ENCODE measurements around the gene IFNL4. TPM values are rescaled to one million over a fixed set of nuclear protein-coding genes. Genes with fewer than 3 reads are reported as not detected.
A peak's percentile ranks its signal among the peaks of the same experiment; 100 is the strongest.

The IFNL4 gene
- polyA plus RNA-seq, 2 of the 4 experiments (the other 2 are of a cell fraction): not detected

DNA sequence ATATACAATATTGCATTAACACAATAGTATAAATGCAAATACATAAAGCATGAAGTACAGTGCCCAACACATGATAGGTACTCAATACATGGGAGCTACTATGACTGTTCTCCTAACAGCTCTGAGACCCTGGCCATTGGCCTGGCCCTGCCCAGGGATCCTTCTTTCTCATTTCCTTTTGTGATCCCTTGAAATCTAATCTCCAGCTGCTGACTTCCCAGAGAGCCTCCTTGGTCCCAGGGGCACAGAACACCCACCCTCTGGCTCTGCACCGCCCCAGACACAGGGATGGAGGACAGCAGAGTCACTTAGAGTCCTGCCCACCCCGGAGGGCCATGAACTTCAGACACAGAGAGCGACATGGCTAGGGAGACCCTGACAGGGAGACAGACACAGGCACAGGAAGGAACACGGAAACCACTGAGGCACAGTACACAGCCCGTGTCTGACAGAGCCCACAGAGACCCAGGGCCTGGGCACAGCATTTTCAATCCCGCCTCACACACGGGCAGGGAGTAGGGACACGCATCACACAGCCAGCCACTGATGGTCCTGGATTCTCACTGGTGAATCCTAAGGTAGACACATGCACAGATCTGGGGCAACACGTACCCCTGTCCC is 40.4 kb downstream of the IFNL4 start:
- Histone ChIP-seq H3K4me2 (no peak overlapping the region), H3K27ac (no peak overlapping the region), H3K4me3 (no peak overlapping the region), H3K9me3 (no peaks in the 10 kb centered on the region), H3K4me1 (peaks cover 6% of the 10 kb centered on the region; the same call in 1 of the 3 replicates)
- FAIRE-seq (no peak), ATAC-seq (no peak; a peak in 1 of 6 replicates), DNase-seq (ENCODE audit: low read depth in 1 of 2, low spot score in 1 of 2) (no peak)
- 76% methylated on average over 9 of the region's 9 CpGs for WGBS (ENCODE audit: missing lambda C conversion rate)
- ChIA-PET CTCF (interaction anchor here (0.6 to 7.0 kb wide), 5 partner anchors 9 to 119 kb away, joined by 3 to 44 read pairs (median 5); no protein-coding TSS in a partner anchor), POLR2A (no interaction called here)
- TF ChIP-seq ATOH8 (CRISPR knock-in tag; IDR thresholded peaks at IDR 0.05; ENCODE audit: low read depth) (no peak), BHLHE40 (IDR thresholded peaks at IDR 0.05; ENCODE audit: low read depth, low read length) (no peak), KDM1A (IDR thresholded peaks at IDR 0.05; ENCODE audit: low read depth) (no peak)

DNA sequence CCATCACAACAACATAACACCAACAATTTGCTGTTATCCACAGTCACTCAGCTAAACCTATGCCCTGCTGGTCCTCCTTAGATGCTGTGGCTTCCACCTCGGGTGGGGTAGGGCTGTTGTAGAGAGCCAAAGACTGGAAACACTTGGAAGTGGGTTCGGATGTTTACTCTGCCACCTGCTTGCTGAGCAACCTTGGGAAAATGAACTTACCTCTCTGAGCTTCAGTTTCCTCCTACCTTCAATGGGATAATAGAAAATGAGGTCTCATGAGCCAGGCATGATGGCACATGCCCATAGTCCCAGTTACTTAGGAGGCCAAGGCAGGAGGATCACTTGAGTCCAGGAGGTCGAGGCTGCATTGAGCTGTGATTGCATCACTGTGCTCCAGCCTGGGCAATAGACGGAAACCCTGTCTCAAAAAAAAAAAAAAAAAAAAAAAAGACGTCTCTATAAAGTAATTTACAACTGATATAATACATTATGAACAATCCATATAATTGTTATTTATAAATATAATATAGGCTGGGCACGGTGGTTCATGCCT is 41.3 kb downstream of the IFNL4 start:
- 38% methylated on average over 6 of the region's 6 CpGs for WGBS (ENCODE audit: missing lambda C conversion rate)
- TF ChIP-seq SMC3 (IDR thresholded peaks at IDR 0.05): no peak
- TF ChIP-seq POLR2AphosphoS2 (conservative IDR thresholded peaks at IDR 0.05; ENCODE audit: low read length): no peak
- TF ChIP-seq TFCP2L1 (CRISPR knock-in tag; IDR thresholded peaks at IDR 0.05): no peak
- TF ChIP-seq ATOH8 (CRISPR knock-in tag; IDR thresholded peaks at IDR 0.05; ENCODE audit: low read depth): no peak
- no peak for TF ChIP-seq EHMT2 (IDR thresholded peaks at IDR 0.05; ENCODE audit: low read depth)
- TF ChIP-seq JUN (IDR thresholded peaks at IDR 0.05): 0 out of 5 replicates have a peak, but pooled peaks of 1 of the 2 experiments have one; percentile 21
- no peak for TF ChIP-seq PBX3 (IDR thresholded peaks at IDR 0.05)
- peak; percentile 39 for TF ChIP-seq ZFP36 (IDR thresholded peaks at IDR 0.05; ENCODE audit: borderline replicate concordance, partially characterized antibody)
- TF ChIP-seq CEBPB (IDR thresholded peaks at IDR 0.05): peak in 1 of 2 experiments; percentile 34; a peak in 1 of 4 replicates
- TF ChIP-seq HOXB5 (CRISPR knock-in tag; IDR thresholded peaks at IDR 0.05): no peak
- no peak for TF ChIP-seq GATA3 (IDR thresholded peaks at IDR 0.05; ENCODE audit: borderline replicate concordance)
- POLR2A ChIA-PET: interaction anchor here (0.7 kb wide), 1 partner anchor 162 kb away, joined by 3 read pairs; no protein-coding TSS in a partner anchor

GRCh38 chr19:39206122-39206521 is 42.5 kb downstream of the IFNL4 start:
- no peak overlapping the region for H3K4me3 ChIP-seq
- peaks cover 6% of the 10 kb centered on the region; the same call in 1 of the 3 replicates for H3K4me1 ChIP-seq
- no peaks in the 10 kb centered on the region for H3K9me3 ChIP-seq
- no peak overlapping the region for H3K4me2 ChIP-seq
- TF ChIP-seq GATA3 (IDR thresholded peaks at IDR 0.05; ENCODE audit: borderline replicate concordance): no peak
- TF ChIP-seq NPAS2 (CRISPR knock-in tag; IDR thresholded peaks at IDR 0.05; ENCODE audit: borderline replicate concordance): no peak
- TF ChIP-seq FOSL2 (IDR thresholded peaks at IDR 0.05): no peak
- no peak for TF ChIP-seq FOSL2 (CRISPR knock-in tag; IDR thresholded peaks at IDR 0.05)
- TF ChIP-seq PBX3 (IDR thresholded peaks at IDR 0.05): no peak
- TF ChIP-seq, protein P1, sequence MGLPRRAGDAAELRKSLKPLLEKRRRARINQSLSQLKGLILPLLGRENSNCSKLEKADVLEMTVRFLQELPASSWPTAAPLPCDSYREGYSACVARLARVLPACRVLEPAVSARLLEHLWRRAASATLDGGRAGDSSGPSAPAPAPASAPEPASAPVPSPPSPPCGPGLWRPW (IDR thresholded peaks at IDR 0.05): no peak
- WGBS (ENCODE audit: missing lambda C conversion rate): 80% methylated on average over 6 of the region's 6 CpGs
- no peak for DNase-seq (ENCODE audit: low read depth in 1 of 2, low spot score in 1 of 2)
- H3K27ac ChIP-seq: no peak overlapping the region
- CTCF ChIA-PET: interaction anchor here (0.9 to 7.0 kb wide), 9 partner anchors 8 to 154 kb away, joined by 3 to 44 read pairs (median 3); partner anchors contain the start of gene NCCRP1
- no peak for ATAC-seq
- POLR2A ChIA-PET: no interaction called here
- peak; percentile 13 for FAIRE-seq

More for the DNA sequence above, 41.3 kb downstream of the IFNL4 start:
- peak; percentile 98 for FAIRE-seq
- peaks cover 6% of the 10 kb centered on the region; the same call in 1 of the 3 replicates for H3K4me1 ChIP-seq
- CTCF ChIA-PET: interaction anchor here (1.0 to 7.0 kb wide), 6 partner anchors 9 to 169 kb away, joined by 3 to 44 read pairs (median 4); no protein-coding TSS in a partner anchor
- H3K4me2 ChIP-seq: no peak overlapping the region
- H3K9me3 ChIP-seq: no peaks in the 10 kb centered on the region
- no peak for DNase-seq (ENCODE audit: low read depth in 1 of 2, low spot score in 1 of 2)
- no peak for ATAC-seq
- no peak overlapping the region for H3K4me3 ChIP-seq
- no peak overlapping the region for H3K27ac ChIP-seq
